ENCODE measurements around the gene SYT8. TPM values are rescaled to one million over a fixed set of nuclear protein-coding genes. Genes with fewer than 3 reads are reported as not detected.

The SYT8 gene
- total and polyA plus RNA-seq, 2 of the 8 experiments (the other 6 are each of a cell fraction or from before 2014, with no cell fraction given): not detected

- no peak for TF ChIP-seq SAP30 (IDR thresholded peaks at IDR 0.05; ENCODE audit: insufficient read depth, insufficient replicate concordance, low read length)
Observed at GRCh38 chr11:1862588-1863351, 28.0 kb downstream of the SYT8 start (continued).
